GM18868 (cell line): ENCODE data around the gene PCMTD2.
A peak's percentile ranks its signal among the peaks of the same experiment; 100 is the strongest.

Source experiments
- ATAC-seq: cut with Tn5 transposase; IDR thresholded peaks from one replicate; pipeline ENCODE4 v1.9.1; 2021; ENCODE audit warnings: mild to moderate bottlenecking, moderate library complexity; ENCODE audit not compliant: unreplicated experiment

PCMTD2 gene

DNA sequence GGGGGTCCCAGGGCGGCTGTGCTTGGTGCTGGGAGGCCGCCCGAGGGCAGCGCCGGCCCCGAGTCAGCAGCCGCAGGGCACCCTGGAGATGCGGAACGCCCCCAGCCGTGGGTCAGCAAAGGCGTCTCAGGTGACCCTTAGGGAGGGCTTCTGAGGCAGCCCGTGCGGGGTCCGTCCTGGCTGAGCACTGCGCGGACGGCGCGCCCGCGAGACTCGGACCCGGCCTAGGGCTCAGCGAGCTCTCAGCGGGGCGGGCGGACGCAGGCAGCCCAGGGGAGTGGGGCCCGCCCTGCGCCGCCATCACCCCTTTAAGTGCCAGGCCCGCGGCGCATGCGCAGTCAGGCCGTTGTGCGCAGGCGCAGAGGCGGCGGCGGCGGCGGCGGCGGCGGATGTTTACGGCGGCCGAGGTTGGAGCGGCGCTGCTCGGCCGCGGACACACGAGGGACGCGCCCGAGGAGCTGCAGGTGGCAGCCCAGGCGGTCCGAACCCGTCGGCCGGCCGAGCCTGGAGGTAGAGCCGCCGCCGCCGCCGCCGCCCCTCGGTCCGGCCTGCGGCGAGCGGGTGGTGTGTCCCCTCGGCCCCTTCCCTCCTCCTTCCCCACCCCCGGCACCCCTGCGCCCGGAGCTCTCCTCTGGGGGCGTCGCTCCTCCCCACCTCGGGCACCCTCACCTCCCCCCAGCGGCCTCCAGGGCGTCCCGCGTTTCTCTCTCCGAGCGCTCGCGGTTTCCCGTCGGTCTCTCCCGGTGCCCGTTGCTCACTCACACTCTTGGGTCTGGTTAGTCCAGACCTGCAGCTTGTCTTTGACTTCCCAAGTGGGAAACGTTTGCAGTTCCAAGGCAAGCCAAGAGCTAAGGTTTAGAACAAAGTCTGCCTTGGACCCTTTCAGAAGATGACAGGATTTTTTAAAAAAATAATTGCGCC lies at the start of gene PCMTD2:
Gene PCMTD2, plus strand, starts transcription at position 388 of the 921 bp plus-strand sequence. CDS start 4,218 bp downstream, outside the sequence.
- peak; percentile 79 for ATAC-seq

DNA sequence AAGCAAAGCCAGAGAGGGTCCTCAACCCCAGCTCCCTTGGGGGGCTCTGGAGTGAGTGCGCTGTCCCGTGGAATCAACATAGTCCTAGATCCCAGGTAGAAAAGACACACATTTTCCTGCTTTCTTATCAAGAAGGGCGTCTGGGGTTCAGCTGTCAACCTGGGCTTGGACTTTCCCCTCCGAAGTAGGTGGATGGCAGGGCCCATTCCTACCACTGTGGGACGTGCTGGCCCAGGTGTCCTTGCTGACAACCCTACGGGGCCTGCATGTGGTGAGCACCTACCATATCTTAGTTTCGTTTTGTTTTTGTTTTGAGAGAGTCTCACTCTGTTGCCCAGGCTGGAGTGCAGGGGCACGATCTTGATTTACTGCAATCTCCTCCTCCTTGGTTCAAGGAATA lies 48.9 kb upstream of the PCMTD2 start:
- no peak for ATAC-seq

- ATAC-seq = no peak
Observed at GRCh38 chr20:64207641-64208590, 47.6 kb upstream of the PCMTD2 start.

DNA sequence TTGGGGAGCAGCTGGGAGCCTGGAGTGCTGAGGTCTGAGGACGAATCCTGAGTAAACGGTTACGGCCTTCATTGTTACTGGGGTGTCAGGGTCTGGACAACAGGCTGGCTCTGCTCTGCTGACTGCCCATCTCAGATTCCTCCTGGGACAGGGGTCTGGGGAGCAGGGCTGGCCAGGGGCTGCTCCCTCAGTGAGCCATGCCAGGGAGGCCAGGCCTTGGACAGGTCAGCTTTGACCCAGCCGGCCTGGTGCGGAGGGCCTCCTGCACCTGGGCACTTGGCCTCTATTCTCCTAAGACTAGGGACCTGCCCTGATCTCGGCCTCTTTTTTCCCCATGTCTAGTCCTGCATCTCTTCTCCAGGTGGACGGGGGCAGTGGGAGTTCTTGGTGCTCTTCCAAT lies 46.4 kb upstream of the PCMTD2 start:
- no peak for ATAC-seq

DNA sequence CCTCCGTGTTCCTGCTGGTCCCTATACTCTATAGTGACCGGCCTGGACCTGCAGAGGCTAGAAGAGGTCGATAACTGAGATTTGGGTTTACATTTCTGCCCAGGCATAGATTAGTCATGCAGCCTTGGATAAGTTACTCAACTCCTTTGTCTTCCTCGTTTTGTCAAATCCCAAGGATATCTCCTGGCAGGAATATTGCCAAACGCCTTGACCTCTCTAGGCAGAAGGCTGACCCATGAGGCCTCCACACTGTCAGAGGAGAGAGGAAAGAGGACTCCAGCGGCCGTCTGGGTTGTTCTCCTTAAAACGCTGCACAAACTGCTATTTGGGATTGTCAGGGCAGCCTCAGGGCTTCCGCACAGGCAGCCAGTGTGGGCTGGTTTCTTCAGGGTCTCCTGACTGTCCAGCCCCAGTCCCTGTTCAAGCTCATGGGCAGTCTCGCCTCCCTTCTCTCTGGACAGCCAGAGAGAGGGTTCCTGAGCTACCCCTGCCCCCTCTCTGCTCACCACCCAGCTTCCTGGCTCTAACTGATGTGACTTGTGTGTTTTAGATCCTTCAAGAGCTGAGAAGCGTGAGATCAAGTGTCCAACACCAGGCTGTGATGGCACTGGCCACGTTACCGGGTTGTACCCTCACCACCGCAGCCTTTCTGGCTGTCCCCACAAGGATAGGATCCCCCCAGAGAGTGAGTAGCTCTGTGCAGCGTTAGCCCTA lies 44.7 kb upstream of the PCMTD2 start:
- no peak for ATAC-seq

DNA sequence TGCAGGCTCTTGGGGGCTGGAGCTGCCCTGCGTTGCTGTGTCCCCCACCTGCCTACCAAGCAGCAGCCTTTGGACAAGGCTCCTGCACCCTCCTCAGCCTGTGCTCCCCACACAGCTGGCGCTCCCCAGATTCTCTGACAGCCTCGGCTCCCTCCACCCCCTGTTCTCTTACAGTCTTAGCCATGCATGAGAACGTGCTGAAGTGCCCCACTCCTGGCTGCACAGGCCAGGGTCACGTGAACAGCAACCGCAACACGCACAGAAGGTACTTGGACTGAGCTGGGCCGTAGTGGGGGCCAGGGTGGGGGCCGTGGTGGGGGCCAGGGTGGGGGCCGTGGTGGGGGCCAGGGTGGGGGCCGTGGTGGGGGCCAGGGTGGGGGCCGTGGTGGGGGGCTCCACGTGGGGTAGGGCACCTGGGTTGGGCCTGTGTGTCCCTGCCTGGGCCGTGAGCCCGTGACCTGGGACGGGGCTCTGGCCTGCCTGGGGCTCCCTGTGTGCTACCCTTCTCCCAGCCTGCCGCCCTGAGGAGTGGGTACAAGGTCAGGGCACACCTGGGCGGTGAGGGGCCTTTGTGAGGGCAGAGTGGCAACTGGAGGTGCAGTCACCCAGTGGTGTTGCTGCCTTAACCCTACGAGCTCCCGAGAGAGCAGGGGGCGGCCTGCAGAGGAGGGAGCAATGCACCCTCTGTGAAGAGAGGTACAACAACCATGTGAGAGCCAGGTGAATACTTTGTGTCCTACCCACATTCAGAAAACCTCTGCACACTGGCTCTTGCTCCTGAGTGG lies 43.5 kb upstream of the PCMTD2 start:
- ATAC-seq = no peak

DNA sequence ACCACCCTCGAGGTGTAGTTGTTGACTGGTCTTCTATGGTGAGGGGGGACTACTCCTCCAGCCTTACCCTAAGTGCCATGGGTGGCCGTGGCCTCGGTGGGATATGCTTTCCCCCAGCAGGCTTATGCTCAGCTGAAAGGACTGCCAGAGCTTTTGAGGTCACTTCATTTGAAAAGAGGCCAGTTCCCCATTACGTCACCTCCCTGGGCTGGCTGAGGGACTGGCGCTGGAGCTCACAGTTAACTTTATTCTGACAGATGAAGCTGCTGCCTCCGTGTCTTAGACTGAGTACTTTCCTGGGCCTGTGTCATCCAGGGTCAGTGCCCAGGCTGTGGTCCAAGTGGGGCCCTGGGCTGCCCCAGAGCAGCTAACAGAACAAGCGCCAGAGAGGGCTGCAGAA lies 42.8 kb upstream of the PCMTD2 start:
- no peak for ATAC-seq

- no peak for ATAC-seq
Observed at GRCh38 chr20:64214113-64214512, 41.4 kb upstream of the PCMTD2 start.

- no peak for ATAC-seq
Observed at GRCh38 chr20:64214952-64215351, 40.6 kb upstream of the PCMTD2 start.

GRCh38 chr20:64216036-64216435 lies 39.5 kb upstream of the PCMTD2 start:
- ATAC-seq = no peak

GRCh38 chr20:64216910-64217309 lies 38.6 kb upstream of the PCMTD2 start:
- ATAC-seq = no peak

DNA sequence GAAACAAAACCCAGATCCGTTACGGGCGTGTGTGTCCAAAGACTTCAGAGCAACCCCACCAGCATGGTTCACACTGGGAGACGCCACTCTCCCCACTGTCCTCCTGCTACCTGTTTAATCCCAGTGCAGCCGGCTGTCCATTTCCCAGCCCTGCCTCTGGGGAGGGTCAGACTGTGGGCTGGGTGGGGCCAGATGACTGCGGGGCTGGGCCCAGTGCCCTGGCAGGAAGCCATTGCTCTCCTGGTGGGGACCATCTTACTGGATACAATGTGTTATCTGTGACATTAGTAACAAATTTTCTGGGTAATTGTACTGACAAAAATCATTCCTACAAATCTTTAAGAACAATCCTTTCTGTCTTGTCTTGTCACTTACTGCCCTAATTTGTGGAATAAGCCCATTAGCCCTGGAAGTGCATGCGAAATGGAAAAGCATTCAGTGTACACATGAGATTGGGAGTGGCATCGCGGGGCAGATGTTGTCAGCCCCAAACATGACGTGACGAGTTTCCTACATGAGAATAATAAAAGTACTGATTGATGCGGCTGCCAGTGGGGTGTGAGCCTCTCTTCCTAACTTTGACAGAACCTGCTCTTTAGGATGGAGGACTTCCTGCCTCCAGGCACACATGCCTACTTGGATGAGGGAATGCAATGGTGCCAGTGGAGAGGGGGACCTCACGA lies 37.9 kb upstream of the PCMTD2 start:
- ATAC-seq = no peak

DNA sequence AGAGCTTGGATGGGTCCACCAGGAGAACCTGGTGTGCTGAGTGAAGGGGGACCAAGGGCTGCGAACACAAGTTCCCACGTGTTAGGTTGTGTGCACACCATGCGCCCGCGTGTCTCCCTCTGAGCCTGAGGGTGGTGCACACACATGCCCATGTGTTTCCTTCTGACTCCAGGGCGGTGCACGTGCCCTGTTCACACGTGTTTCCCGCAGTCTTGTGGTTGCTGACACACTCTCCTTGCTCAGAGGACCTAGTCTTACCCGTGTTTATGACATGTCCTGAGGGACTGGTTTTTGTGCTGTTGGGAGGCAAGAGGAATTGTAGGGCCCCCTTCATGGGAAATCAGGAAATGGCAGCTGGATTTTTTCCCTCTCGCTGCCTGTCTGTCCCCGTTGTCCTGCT lies 36.3 kb upstream of the PCMTD2 start:
- ATAC-seq = no peak

DNA sequence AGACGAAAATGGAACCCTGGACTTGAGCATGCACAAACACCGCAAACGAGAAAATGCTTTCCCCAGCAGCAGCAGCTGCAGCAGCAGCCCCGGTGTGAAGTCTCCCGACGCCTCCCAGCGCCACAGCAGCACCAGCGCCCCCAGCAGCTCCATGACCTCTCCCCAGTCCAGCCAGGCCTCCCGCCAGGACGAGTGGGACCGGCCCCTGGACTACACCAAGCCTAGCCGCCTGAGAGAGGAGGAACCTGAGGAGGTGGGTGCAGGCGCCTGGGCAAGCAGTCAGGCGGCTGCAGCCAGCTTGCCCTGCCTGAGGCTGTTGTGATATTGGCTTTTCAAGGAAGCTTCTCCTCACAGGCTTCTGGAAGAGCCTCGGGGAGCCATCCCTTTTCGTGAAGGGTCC lies 35.8 kb upstream of the PCMTD2 start:
- ATAC-seq = no peak

DNA sequence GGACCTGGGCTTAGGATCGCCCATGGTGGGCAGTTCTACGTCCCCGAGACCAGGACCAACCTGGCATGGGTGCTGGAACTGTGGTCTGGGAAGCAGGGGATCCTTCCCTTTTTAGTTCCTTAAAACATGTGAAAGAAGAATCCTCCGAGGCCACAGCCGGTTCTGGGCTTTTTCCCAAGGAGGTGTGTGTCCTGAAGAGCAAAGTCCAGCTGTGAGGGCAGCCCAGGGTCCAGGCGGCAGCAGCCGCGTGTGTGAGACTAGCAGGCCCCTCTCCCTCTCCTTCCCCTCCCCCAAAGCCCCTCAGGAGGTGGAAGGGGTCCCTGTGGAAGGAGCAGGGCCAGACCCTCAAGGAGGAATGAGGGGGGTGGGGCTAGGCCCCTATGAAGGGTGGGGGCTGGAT lies 35.1 kb upstream of the PCMTD2 start:
- ATAC-seq = no peak

DNA sequence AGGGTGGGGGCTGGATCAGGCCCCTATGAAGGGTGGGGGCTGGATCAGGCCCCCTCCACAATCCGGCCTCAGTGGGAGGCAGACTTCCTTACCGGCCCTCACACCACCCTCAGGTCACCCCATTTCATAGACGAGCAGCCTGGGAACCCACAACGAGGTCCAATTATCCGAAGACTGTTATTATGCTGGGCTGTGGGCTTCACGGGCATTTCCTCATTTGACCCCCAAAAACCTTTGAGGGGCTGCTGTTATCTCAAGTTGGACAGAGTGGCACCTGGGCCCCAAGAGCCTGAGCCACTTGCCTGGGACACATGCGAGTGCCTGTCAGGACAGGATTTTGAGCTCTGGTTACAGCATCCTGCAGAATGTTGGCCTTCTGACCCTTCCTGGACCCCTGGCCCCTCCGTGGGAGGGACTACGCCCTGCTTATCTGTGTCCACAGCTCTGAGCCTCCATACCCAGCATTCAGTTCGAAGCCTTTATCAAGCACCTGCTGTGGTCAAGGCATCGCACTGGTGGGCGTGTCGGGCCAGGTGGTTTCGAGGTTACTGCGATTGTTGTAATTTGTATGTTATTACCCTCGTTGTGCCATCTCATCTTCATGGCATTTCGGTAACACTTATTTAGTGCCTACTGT lies 34.5 kb upstream of the PCMTD2 start:
- ATAC-seq = no peak

GRCh38 chr20:64222291-64222735 lies 33.2 kb upstream of the PCMTD2 start:
- no peak for ATAC-seq

GRCh38 chr20:64222851-64223525 lies 32.6 kb upstream of the PCMTD2 start:
- ATAC-seq = no peak
